ENCODE measurements around the gene PDZD7.

Gene PDZD7

DNA sequence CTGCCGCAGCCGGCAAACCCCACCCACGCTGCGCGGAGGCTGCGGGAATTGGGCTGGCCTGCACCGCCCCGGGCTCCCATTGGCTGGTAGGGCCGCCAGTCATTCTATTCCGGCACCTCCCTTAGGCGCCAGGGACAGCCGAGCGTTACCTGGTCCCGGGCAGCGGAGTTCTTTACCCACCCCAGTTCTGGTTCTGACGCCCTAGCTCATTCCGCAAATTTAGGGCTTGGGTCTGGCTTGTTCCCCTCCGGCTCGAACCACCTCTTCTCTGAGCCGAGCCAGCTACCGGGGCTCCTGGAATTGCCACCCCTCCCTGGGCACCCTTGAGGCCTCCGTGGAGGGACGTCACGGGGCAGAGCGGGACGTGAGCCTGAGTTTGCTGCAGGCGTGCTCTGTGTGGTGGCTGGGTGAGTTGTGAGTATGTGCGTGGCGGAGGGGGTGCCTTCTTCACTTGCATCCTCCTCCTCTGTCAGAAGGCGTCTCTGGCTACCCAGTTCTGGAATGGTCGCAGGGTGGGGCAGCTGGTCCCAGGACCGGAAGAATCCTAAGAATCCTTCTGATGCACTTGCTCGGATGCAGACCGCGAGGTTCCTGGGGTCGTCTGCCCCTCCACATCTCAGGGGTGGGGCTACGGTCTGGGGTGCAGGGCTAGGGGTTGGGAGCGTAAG, at the start of gene PDZD7, which contains the start of gene SFXN3:
Gene PDZD7 (minus strand): TSS at position 2 of the 668 bp plus-strand sequence. CDS start 910 bp downstream, outside the sequence.
Gene SFXN3 (plus strand): TSS at position 107 of the 668 bp plus-strand sequence. CDS start 3,461 bp downstream, outside the sequence.
- DNase-seq: peak; percentile 45 to 88

DNA sequence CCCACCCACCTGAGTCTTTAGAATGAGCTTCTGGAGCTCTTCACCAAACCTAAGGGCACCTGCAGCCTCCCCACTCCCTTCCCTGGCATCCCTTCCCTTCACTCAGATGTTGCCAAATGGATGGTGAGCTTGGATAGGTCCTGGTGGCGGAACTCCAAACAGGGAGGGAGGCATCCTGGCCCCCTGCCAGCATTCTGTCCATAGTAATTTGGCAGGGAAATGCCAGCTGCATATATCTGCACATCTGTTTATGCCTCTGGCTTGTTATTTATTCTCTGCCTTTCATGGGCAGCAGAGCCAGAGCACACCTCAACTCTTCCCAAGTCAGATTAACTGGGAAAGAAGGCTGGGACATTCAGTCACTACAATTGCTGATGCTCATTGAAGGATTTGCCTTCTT, 48.9 kb upstream of the PDZD7 start:
- DNase-seq: no peak

GRCh38 chr10:101076630-101077029, 45.7 kb upstream of the PDZD7 start:
- DNase-seq: no peak

GRCh38 chr10:101075775-101076174, 44.8 kb upstream of the PDZD7 start:
- DNase-seq: no peak

GRCh38 chr10:101073631-101074030, 42.7 kb upstream of the PDZD7 start:
- DNase-seq: no peak

GRCh38 chr10:101072923-101073322, 42.0 kb upstream of the PDZD7 start:
- no peak for DNase-seq

DNA sequence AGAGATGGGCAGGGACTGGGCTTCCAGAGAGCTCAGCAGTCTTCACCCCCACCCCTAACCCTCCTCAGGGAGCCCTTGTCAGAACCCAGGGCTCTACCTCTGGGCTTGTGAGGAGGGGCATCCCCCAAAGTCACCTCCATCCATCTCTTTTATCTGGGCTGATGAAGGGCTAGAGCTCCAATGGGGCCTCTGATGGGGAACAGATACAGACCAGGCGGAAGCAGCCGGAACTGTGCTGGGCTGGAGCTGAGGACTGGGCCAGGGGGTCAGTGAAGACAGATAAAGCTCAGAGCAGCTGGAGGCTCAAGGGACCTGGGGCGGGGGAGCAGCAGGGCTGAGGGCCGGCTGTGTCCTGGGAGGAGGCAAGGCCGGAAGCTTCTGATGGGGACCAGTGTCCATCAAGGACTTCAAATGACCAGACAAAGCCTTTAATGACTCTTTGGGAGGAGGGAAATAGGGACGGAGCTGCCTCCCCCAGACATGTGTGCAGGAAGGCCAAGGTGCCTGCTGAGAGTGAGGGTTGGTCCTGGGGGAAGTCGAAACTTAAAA, 41.0 kb upstream of the PDZD7 start:
- no peak for DNase-seq

GRCh38 chr10:101071267-101071884, 40.4 kb upstream of the PDZD7 start:
- no peak for DNase-seq

DNA sequence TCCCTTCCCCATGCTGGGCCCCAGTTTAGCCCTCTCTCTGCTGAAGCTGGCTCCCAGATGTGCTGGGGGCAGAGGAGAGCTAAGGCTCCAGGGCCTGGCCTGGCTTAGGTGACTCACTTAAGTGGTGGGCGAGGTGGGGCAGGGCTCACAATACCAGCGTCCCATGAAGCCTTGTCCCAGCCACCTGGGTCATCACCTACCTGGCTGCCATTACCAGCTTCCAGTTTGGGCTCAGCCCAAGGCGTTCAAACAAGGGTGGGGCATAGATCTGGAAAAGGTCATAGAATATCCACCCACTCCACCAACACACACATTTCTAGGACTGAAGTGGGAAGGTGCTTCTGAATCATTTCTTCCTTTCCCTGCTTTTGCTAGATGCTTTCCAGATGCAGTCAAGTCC, 39.2 kb upstream of the PDZD7 start:
- no peak for DNase-seq

DNA sequence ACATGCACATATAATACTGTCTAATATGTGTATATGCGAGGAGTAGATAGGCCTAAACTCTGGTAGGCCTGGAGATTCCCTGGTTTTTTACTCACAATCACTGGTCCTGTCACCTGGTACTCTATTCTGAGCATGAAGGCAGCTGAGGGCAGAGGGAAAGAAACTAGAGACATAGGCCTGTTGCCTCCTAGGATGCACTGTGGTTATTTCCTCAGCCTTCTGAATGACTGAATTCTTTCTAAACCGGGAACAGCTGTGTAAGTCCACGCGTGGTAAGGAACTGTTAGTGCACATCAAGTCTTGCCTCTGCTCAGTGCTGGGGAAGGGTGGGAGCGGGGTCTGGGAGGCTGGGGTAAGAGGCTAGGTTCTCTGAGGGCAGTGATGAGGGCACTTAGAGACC, 38.5 kb upstream of the PDZD7 start:
- no peak for DNase-seq

- DNase-seq: peak; percentile 29 to 72
Observed at GRCh38 chr10:101067356-101068083, 36.6 kb upstream of the PDZD7 start.

DNA sequence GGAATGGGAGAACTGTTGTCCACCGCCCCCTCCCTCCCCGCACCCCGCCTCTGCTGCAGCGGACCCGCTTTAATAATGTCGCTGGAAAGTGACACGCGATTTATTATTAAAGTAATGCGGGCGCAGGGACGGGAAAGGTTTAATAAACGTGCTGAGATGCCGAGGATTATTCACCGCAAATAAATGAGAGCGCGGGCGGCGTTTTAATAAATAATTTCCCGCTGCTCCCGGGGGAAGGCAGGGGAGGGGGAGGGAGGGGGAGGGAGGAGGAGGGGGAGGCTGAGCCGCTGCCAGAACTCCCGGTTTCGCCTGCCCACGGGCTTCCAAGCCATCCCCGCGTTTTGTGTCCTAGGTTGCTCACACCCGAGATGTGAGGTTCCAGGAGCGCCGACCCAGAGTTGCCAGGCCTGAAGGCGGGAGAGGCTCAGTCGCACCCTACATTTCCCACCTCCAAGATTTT, 36.0 kb upstream of the PDZD7 start:
- DNase-seq: no peak

GRCh38 chr10:101066146-101066895, 35.4 kb upstream of the PDZD7 start:
- DNase-seq: peak in 1 of 2 experiments; percentile 15

GRCh38 chr10:101065481-101066145, 34.7 kb upstream of the PDZD7 start:
- DNase-seq: no peak

GRCh38 chr10:101064415-101065030, 33.6 kb upstream of the PDZD7 start:
- no peak for DNase-seq

DNA sequence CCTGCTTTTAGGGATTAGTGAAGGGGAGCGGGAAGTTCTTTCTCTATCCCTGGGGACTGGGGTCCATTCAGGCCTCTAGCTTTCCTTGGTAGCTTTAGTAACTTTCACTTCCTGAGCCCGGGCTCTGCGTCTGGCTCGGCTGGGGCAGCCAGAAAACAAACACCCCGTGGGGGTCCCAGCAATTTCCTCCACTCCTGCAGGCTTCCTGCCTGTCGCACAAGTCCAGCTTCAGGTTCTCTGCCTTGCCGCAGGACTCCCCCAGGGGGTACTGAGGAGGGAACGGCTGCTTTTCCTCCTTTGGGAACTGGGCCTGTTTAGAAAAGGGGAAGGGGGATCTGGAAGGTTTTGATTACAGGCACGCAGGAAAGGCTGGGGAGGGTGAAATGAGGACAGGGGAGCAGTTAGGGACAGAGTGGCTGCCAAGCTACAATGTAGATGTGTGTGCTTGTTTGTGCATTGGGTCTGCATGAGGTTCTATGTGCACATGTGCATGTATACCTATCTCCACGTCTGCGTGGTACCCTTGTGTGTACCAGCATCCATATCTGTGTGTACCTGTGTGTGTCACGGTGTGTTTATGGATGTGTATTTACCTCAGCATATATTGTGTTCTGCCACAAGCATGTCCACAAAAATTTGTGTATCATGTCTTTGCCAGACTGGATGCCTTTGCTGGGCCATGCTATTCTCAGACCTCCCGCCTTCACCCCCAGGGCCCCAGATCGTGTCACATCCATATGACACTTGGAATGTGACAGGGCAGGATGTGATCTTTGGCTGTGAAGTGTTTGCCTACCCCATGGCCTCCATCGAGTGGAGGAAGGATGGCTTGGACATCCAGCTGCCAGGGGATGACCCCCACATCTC, 32.9 kb upstream of the PDZD7 start:
- DNase-seq: no peak

DNA sequence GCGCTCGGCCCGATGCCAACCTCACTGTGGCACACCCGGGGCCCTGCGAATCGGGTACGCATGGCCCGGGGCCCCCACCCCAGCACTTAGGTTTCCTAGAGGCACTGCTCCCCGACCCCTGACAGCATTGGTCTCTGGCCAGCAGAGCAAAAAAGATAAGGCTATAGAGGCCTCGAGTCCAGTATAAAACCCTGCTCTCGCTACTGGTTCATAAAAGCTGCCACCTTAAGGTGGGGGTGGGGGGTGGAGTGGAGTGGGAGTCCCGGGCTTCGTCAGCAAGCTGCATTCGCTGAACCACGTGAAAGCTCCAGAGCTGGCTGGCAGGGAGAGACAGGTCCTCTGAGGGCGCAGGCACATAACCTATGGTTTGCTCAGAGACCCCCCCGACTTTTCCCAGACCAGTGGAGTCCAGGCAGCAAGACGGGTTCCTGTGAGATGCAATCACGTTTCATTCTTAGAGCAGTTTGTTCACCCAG, 32.2 kb upstream of the PDZD7 start:
- no peak for DNase-seq

- DNase-seq: no peak
Observed at GRCh38 chr10:101062232-101063049, 31.5 kb upstream of the PDZD7 start.

- DNase-seq: peak in 1 of 2 experiments; percentile 38
Observed at GRCh38 chr10:101061624-101062231, 30.8 kb upstream of the PDZD7 start, which contains the start of gene KAZALD1. TSS of gene KAZALD1 (plus strand) at chr10:101061989. CDS start at chr10:101062593, 604 bp downstream.

Data from NCI-H446 (cell line).